Measurements from ENCODE around the gene MAPK8IP2.

MAPK8IP2 gene

DNA sequence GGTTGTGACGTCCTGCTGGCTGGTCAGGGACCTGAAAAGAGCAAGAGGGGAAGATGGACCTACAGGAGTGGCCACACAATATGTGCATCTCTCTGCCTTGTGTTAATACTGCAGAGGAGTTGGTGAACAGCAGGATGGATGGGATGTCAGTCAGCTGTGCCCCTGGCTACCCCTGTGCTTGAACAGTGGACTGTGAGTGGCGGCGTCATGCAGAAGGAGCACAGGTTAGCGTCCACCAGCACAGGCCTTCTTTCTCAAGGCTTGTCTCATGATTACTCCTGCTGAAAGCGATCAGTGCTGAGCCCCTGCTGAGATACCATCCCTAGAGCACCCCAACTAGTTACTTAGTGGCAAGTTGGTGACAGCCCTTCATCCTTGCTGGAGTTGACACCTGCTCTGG, 14.2 kb upstream of the MAPK8IP2 start:
- Histone ChIP-seq H3K4me3 (ENCODE audit: low read length) (no peak overlapping the region), H3K27me3 (ENCODE audit: control insufficient read depth, insufficient read depth, low read length) (no peaks in the 10 kb centered on the region), H3K9ac (ENCODE audit: low read length) (no peak overlapping the region), H3K36me3 (ENCODE audit: control insufficient read depth, insufficient read depth, low read length) (no peaks in the 10 kb centered on the region), H3K4me1 (ENCODE audit: control insufficient read depth, insufficient read depth, low read length) (peaks cover 6% of the 10 kb centered on the region), H3K27ac (ENCODE audit: low read depth, low read length) (no peak overlapping the region)

DNA sequence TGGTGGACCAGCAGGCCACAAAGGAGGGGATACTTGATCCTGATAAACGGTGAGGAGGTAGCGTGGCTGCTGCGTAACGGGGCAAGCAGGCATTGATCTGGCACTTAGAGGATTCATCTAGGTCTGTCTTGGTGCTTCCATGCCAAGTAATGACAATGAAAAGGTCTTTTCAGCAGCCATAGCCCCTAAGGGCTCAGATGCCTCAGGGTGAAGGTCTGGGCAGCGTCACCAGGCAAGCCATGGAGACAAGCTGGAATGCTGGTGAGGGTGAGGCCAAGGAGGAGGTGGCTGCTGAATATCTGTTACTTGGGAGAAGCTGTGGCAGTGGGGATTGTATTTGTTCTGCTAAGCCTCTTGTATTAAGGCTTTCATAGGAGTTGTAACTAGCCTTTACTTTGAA, 13.2 kb upstream of the MAPK8IP2 start:
- Histone ChIP-seq H3K4me1 (ENCODE audit: control insufficient read depth, insufficient read depth, low read length) (peaks cover 6% of the 10 kb centered on the region), H3K4me3 (ENCODE audit: low read length) (no peak overlapping the region), H3K36me3 (ENCODE audit: control insufficient read depth, insufficient read depth, low read length) (no peaks in the 10 kb centered on the region), H3K9ac (ENCODE audit: low read length) (no peak overlapping the region), H3K27me3 (ENCODE audit: control insufficient read depth, insufficient read depth, low read length) (no peaks in the 10 kb centered on the region), H3K27ac (ENCODE audit: low read depth, low read length) (no peak overlapping the region)

DNA sequence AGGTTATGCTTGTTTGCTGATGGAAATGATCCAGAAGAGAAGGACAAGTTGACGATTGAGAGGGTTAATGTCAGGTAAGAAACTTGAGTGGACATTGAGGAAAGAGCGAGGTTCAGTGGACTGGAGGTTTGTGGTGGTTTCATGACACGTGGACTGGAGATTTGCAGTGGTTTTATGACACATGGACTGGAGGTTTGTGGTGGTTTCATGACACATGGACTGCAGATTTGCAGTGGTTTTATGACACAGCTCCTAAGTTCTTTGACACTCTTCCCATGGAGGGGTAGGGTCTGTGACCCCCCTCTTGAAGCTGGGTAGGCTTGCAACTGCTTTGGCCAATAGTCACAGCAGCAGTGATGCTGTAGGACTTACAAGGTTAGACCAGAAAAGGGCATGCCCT, 5.4 kb upstream of the MAPK8IP2 start:
- Histone ChIP-seq H3K27me3 (ENCODE audit: control insufficient read depth, insufficient read depth, low read length) (no peaks in the 10 kb centered on the region), H3K4me3 (ENCODE audit: low read length) (no peak overlapping the region), H3K36me3 (ENCODE audit: control insufficient read depth, insufficient read depth, low read length) (no peaks in the 10 kb centered on the region), H3K9ac (ENCODE audit: low read length) (no peak overlapping the region), H3K4me1 (ENCODE audit: control insufficient read depth, insufficient read depth, low read length) (no peaks in the 10 kb centered on the region), H3K27ac (ENCODE audit: low read depth, low read length) (no peak overlapping the region)

DNA sequence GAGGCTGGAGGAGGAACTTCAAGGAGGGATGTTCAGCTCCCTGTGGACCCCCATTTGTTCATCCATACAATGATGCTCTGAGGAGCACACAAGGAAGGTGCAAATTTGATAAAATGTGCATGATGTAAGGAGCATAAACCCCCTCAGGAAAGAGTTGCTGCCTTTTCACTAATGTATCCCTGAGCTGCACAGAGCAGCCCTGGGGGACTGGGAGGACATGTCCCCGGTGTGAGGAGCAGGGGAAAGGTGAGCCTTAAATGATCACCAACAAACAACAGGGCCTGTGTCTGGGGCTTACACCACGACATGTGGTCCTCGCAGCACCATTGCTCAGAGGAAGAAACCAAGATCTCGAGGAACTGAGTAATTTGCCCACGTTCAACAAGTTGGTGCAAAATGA, 3.5 kb upstream of the MAPK8IP2 start:
- Histone ChIP-seq H3K9ac (ENCODE audit: low read length) (no peak overlapping the region), H3K36me3 (ENCODE audit: control insufficient read depth, insufficient read depth, low read length) (no peaks in the 10 kb centered on the region), H3K4me3 (ENCODE audit: low read length) (no peak overlapping the region), H3K4me1 (ENCODE audit: control insufficient read depth, insufficient read depth, low read length) (no peaks in the 10 kb centered on the region), H3K27me3 (ENCODE audit: control insufficient read depth, insufficient read depth, low read length) (peaks cover 5% of the 10 kb centered on the region), H3K27ac (ENCODE audit: low read depth, low read length) (no peak overlapping the region)

DNA sequence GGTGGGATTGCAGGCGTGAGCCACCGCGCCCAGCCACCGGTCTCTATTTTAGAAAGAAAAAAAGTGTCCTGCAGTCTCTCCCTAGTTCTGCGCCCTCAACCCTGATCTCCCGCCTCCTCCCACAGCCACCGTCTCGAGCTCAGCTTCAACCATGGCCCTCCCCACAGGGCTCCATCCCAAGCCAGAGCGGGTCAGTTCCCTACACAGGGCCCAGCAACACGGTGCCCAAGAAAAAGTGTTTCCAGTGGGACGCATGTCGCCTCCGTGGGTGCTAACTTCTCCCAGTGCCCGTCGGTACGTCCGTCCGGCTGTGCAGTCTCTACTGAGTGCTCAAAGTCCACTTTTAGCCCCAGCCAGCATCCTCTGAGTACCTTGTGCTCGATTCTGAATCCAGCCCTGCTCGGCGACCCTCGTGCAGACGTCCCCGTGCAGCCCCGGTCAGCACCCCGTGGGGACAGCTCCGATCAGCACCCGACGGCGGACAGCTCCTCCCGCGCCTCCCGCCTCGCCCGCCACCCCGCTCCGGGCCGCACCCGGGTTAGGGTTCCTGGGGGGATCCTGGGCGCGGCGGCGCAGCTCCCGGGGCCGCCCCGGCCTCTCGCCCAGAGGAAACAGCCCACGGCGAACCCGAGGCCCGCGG, 657 bp upstream of the MAPK8IP2 start:
- peak overlapping the region; percentile 2 for H3K4me3 ChIP-seq (ENCODE audit: low read length)
- H3K36me3 ChIP-seq (ENCODE audit: control insufficient read depth, insufficient read depth, low read length): no peaks in the 10 kb centered on the region
- H3K27me3 ChIP-seq (ENCODE audit: control insufficient read depth, insufficient read depth, low read length): peaks cover 22% of the 10 kb centered on the region
- no peak overlapping the region for H3K27ac ChIP-seq (ENCODE audit: low read depth, low read length)
- H3K9ac ChIP-seq (ENCODE audit: low read length): no peak overlapping the region
- no peaks in the 10 kb centered on the region for H3K4me1 ChIP-seq (ENCODE audit: control insufficient read depth, insufficient read depth, low read length)

DNA sequence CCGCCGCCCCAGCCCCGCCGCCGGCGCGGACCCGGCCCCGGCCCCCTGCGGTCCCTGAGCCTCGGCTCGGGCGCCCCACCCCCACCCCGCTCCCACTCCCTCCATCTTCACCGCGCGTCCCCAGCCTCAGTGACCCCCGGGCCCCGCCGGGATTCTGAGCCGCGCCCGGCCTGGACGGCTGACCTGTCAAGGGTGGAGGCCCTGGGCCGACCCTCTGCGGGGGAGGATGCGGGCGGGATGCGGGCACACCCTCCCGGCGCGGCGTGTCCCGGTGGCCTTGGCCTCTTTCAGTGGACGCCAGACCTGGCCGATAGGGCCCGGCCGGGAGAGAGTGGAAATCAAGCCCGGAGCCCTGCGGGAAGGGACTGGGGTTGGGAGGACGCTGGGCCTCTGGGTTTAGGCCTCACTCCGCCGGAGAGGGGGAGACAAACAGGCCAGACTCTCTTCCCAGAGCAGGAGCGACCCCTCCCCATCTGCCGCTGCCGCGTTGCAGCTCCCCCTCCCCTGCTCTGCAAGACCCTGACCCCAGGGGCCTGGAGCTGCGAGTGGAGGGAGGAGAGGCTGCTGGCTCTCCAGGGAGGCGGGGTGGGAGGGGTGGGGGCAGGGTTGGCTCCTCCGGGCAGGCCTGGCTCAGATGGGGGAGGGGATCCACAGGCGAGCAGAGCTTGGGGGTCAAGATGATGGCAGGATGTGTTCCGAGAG, 525 bp downstream of the MAPK8IP2 start:
- no peak overlapping the region for H3K9ac ChIP-seq (ENCODE audit: low read length)

DNA sequence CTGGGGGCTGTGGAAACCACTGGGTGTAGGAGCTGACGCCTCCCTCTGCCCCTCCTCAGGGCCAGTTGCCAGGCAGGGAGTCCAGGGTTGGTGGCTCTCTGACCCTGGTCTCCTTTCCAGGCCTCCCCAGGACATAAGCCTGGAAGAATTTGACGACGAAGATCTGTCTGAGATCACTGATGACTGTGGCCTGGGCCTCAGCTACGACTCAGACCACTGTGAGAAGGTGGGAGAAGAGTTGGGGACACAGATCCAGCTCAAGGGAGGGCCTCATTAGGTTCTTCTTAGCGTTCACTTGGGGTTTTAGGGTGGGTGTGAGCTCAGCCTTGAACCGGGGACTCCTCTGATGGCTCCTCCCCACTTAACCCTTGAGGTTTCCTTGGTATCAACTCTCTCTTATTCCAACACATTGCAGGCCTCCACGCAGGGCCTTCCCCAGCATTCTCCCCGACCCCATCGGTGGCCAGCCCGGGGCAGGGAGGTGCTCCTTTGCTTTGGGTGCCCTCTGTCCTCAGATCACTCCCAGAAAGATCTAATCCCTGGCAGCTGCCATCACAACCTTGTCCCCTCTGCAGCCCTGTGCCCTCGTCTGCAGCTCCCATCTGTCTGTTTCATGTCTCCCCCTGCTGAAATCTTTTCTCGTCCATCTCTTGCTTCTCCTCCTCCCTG, 1.2 kb downstream of the MAPK8IP2 start:
- Histone ChIP-seq H3K9ac (ENCODE audit: low read length) (no peak overlapping the region), H3K36me3 (ENCODE audit: control insufficient read depth, insufficient read depth, low read length) (no peaks in the 10 kb centered on the region), H3K4me3 (ENCODE audit: low read length) (no peak overlapping the region), H3K27ac (ENCODE audit: low read depth, low read length) (no peak overlapping the region), H3K27me3 (ENCODE audit: control insufficient read depth, insufficient read depth, low read length) (peaks cover 28% of the 10 kb centered on the region), H3K4me1 (ENCODE audit: control insufficient read depth, insufficient read depth, low read length) (no peaks in the 10 kb centered on the region)

More for the DNA sequence above, 525 bp downstream of the MAPK8IP2 start:
- Histone ChIP-seq H3K4me3 (ENCODE audit: low read length) (no peak overlapping the region), H3K27ac (ENCODE audit: low read depth, low read length) (no peak overlapping the region), H3K27me3 (ENCODE audit: control insufficient read depth, insufficient read depth, low read length) (peaks cover 28% of the 10 kb centered on the region), H3K36me3 (ENCODE audit: control insufficient read depth, insufficient read depth, low read length) (no peaks in the 10 kb centered on the region), H3K4me1 (ENCODE audit: control insufficient read depth, insufficient read depth, low read length) (no peaks in the 10 kb centered on the region)

DNA sequence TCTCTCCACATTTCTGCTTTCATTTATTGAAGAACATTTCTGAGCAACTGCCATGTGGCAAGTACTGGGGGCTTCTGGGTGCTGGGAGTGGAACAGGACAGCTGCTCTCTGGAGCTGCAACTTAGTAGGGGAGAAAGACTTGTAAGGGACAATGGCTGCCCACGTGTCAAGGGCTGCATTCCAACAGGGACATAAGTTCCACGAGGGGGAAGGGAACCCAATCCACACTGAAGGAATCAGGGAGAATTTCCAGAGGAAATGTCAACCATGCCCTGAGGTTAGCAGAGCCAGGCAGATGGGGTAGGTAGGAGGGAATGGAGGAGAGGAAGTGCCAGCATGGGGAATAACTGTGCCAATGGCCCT, 1.7 kb downstream of the MAPK8IP2 start:
- Histone ChIP-seq H3K27me3 (ENCODE audit: control insufficient read depth, insufficient read depth, low read length) (peaks cover 32% of the 10 kb centered on the region), H3K4me3 (ENCODE audit: low read length) (no peak overlapping the region), H3K27ac (ENCODE audit: low read depth, low read length) (no peak overlapping the region), H3K4me1 (ENCODE audit: control insufficient read depth, insufficient read depth, low read length) (no peaks in the 10 kb centered on the region), H3K9ac (ENCODE audit: low read length) (no peak overlapping the region), H3K36me3 (ENCODE audit: control insufficient read depth, insufficient read depth, low read length) (no peaks in the 10 kb centered on the region)

DNA sequence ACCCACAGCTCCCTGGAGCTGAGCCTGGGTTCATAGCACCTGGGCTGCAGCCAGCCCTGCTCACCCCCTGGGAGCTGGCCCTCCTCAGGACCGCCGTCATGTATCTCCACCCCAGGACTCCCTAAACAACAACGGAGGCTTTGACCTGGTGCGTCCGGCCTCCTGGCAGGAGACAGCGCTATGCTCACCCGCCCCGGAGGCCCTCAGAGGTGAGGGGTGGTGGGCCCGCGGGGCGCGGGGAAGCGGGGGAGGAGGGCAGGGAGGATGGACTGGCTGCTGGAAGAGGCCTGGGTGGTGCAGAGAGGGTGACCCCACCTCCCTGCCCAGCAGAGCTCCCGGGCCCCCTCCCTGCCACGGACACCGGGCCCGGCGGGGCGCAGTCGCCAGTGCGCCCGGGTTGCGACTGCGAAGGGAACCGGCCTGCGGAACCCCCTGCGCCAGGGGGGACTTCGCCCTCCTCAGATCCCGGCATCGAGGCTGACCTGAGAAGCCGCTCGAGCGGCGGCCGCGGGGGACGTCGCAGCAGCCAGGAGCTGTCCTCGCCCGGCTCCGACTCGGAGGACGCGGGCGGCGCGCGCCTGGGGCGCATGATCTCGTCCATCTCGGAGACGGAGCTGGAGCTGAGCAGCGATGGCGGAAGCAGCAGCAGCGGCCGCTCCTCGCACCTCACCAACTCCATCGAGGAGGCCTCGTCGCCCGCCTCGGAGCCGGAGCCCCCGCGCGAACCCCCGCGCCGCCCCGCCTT, 3.1 kb downstream of the MAPK8IP2 start:
- H3K4me1 ChIP-seq (ENCODE audit: control insufficient read depth, insufficient read depth, low read length): no peaks in the 10 kb centered on the region
- no peak overlapping the region for H3K4me3 ChIP-seq (ENCODE audit: low read length)
- H3K27me3 ChIP-seq (ENCODE audit: control insufficient read depth, insufficient read depth, low read length): peaks cover 34% of the 10 kb centered on the region
- no peaks in the 10 kb centered on the region for H3K36me3 ChIP-seq (ENCODE audit: control insufficient read depth, insufficient read depth, low read length)
- H3K27ac ChIP-seq (ENCODE audit: low read depth, low read length): no peak overlapping the region
- no peak overlapping the region for H3K9ac ChIP-seq (ENCODE audit: low read length)

DNA sequence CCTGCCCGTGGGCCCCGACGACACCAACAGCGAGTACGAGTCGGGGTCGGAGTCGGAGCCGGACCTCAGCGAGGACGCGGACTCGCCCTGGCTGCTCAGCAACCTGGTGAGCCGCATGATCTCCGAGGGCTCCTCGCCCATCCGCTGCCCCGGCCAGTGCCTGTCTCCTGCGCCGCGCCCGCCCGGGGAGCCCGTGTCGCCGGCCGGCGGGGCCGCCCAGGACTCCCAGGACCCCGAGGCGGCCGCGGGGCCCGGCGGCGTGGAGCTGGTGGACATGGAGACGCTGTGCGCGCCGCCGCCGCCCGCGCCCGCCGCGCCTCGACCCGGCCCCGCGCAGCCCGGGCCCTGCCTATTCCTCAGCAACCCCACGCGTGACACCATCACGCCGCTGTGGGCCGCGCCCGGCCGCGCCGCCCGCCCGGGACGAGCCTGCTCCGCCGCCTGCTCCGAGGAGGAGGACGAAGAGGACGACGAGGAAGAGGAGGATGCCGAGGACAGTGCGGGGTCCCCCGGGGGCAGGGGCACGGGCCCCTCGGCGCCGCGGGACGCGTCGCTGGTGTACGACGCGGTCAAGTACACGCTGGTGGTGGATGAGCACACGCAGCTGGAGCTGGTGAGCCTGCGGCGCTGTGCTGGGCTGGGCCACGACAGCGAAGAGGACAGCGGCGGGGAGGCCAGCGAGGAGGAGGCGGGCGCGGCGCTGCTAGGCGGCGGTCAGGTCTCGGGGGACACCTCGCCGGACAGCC, 3.8 kb downstream of the MAPK8IP2 start:
- Histone ChIP-seq H3K36me3 (ENCODE audit: control insufficient read depth, insufficient read depth, low read length) (no peaks in the 10 kb centered on the region), H3K9ac (ENCODE audit: low read length) (no peak overlapping the region), H3K27ac (ENCODE audit: low read depth, low read length) (no peak overlapping the region), H3K4me3 (ENCODE audit: low read length) (no peak overlapping the region), H3K4me1 (ENCODE audit: control insufficient read depth, insufficient read depth, low read length) (no peaks in the 10 kb centered on the region), H3K27me3 (ENCODE audit: control insufficient read depth, insufficient read depth, low read length) (peaks cover 34% of the 10 kb centered on the region)

DNA sequence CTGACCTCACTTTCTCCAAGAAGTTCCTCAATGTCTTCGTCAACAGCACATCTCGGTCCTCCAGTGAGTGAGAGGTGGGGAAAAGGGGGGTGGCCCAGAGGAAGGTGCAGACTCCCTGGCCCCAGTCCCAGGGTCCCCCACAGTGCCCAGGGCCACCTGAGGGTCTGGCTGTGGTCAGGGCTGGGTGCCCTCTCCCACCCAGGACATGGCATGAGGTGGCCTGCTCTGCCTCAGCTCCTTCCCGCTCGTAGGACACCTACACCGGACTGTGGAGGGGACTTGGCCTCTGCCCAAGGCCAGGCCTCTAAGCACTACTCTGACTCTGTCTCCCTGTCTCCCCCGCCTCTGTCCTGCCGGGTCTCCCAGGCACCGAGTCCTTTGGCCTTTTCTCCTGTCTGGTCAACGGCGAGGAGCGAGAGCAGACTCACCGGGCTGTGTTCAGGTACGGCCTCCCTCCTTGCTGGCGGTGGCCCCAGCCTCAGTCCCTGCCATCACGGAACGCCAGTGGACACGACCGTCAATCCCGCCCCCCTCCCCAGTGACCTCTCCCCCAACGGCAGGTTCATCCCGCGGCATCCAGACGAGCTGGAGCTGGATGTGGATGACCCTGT, 4.5 kb downstream of the MAPK8IP2 start:
- Histone ChIP-seq H3K27me3 (ENCODE audit: control insufficient read depth, insufficient read depth, low read length) (peaks cover 34% of the 10 kb centered on the region), H3K36me3 (ENCODE audit: control insufficient read depth, insufficient read depth, low read length) (no peaks in the 10 kb centered on the region), H3K27ac (ENCODE audit: low read depth, low read length) (no peak overlapping the region), H3K4me1 (ENCODE audit: control insufficient read depth, insufficient read depth, low read length) (no peaks in the 10 kb centered on the region), H3K9ac (ENCODE audit: low read length) (no peak overlapping the region), H3K4me3 (ENCODE audit: low read length) (no peak overlapping the region)

Measured in rectal smooth muscle tissue (tissue), 1 donor.